OCI-LY1 (cell line): ENCODE results near the gene BMX.

Experiments used
- CTCF ChIP-seq: fragments of 200-600 bp; sonication (generic), shearing (Covaris generic); IDR thresholded peaks from 2 replicates; pipeline ENCODE4 v1.5.1; 2017; ENCODE audit warnings: mild to moderate bottlenecking, antibody characterized with exemption, low read length, moderate library complexity, mixed read lengths
- EZH2 ChIP-seq: fragments of 200-600 bp; sonication (generic), shearing (Covaris generic); IDR thresholded peaks from 2 replicates; pipeline ENCODE4 v1.8.0; 2017; ENCODE audit warnings: borderline replicate concordance, mixed run types, mild to moderate bottlenecking, antibody characterized with exemption, low read length, moderate library complexity, mixed read lengths

- TF ChIP-seq EZH2 (no peak), CTCF (peak; percentile 61; the same call in 1 of the 2 replicates)
Measured at GRCh38 chrX:15471028-15471427, 29.6 kb upstream of the BMX start.
